ENCODE results near the gene TRAPPC12.

TRAPPC12 gene

GRCh38 chr2:3336844-3337243, 42.6 kb upstream of the TRAPPC12 start:
- TF ChIP-seq CTCF (IDR thresholded peaks at IDR 0.05; ENCODE audit: low read depth, low read length, poor library complexity, severe bottlenecking) (no peak), EZH2phosphoT487 (IDR thresholded peaks at IDR 0.05; ENCODE audit: borderline replicate concordance, low read length) (no peak)
- H3K9me2 ChIP-seq (replicated peaks; ENCODE audit: control insufficient read depth, low read length), result no peaks in the 10 kb centered on the region
- no peak overlapping the region for H3K4me2 ChIP-seq (ENCODE audit: low read length)
- no peak overlapping the region for H3K4me3 ChIP-seq (ENCODE audit: low read length)
- no peaks in the 10 kb centered on the region for H3K79me2 ChIP-seq (ENCODE audit: control insufficient read depth, low read length)
- H3K9me3 ChIP-seq (ENCODE audit: control insufficient read depth, insufficient read depth, low read length), result no peaks in the 10 kb centered on the region
- H3K27ac ChIP-seq (ENCODE audit: low read depth, low read length), result no peak overlapping the region
- no peaks in the 10 kb centered on the region for H4K20me1 ChIP-seq (ENCODE audit: control insufficient read depth, insufficient read depth, low read depth, low read length)
- H3K4me1 ChIP-seq (ENCODE audit: control insufficient read depth, low read length), result no peaks in the 10 kb centered on the region
- H3K27me3 ChIP-seq (ENCODE audit: control insufficient read depth, low read length), result no peaks in the 10 kb centered on the region
- H3K36me3 ChIP-seq (ENCODE audit: control insufficient read depth, low read length), result peaks cover 34% of the 10 kb centered on the region
- H3F3A ChIP-seq (ENCODE audit: control insufficient read depth, insufficient read depth), result no peaks in the 10 kb centered on the region

- H3K9me3 ChIP-seq (ENCODE audit: control insufficient read depth, insufficient read depth, low read length), result no peaks in the 10 kb centered on the region
- H3K79me2 ChIP-seq (ENCODE audit: control insufficient read depth, low read length), result no peaks in the 10 kb centered on the region
- H3F3A ChIP-seq (ENCODE audit: control insufficient read depth, insufficient read depth), result no peaks in the 10 kb centered on the region
- H3K4me1 ChIP-seq (ENCODE audit: control insufficient read depth, low read length), result no peaks in the 10 kb centered on the region
- no peak overlapping the region for H3K27ac ChIP-seq (ENCODE audit: low read depth, low read length)
- no peak for TF ChIP-seq EZH2phosphoT487 (IDR thresholded peaks at IDR 0.05; ENCODE audit: borderline replicate concordance, low read length)
- no peak for TF ChIP-seq CTCF (IDR thresholded peaks at IDR 0.05; ENCODE audit: low read depth, low read length, poor library complexity, severe bottlenecking)
- H3K27me3 ChIP-seq (ENCODE audit: control insufficient read depth, low read length), result no peaks in the 10 kb centered on the region
- H4K20me1 ChIP-seq (ENCODE audit: control insufficient read depth, insufficient read depth, low read depth, low read length), result no peaks in the 10 kb centered on the region
- H3K4me2 ChIP-seq (ENCODE audit: low read length), result no peak overlapping the region
- no peaks in the 10 kb centered on the region for H3K9me2 ChIP-seq (replicated peaks; ENCODE audit: control insufficient read depth, low read length)
- peaks cover 22% of the 10 kb centered on the region for H3K36me3 ChIP-seq (ENCODE audit: control insufficient read depth, low read length)
- no peak overlapping the region for H3K4me3 ChIP-seq (ENCODE audit: low read length)
Observed at GRCh38 chr2:3338340-3338739, 41.2 kb upstream of the TRAPPC12 start.

GRCh38 chr2:3340144-3340543, 39.4 kb upstream of the TRAPPC12 start:
- Histone ChIP-seq H3F3A (ENCODE audit: control insufficient read depth, insufficient read depth) (no peaks in the 10 kb centered on the region), H3K9me3 (ENCODE audit: control insufficient read depth, insufficient read depth, low read length) (no peaks in the 10 kb centered on the region), H3K27me3 (ENCODE audit: control insufficient read depth, low read length) (no peaks in the 10 kb centered on the region), H3K4me3 (ENCODE audit: low read length) (no peak overlapping the region), H4K20me1 (ENCODE audit: control insufficient read depth, insufficient read depth, low read depth, low read length) (no peaks in the 10 kb centered on the region), H3K79me2 (ENCODE audit: control insufficient read depth, low read length) (no peaks in the 10 kb centered on the region), H3K36me3 (ENCODE audit: control insufficient read depth, low read length) (peaks cover 6% of the 10 kb centered on the region), H3K9me2 (replicated peaks; ENCODE audit: control insufficient read depth, low read length) (no peaks in the 10 kb centered on the region), H3K4me2 (ENCODE audit: low read length) (no peak overlapping the region), H3K27ac (ENCODE audit: low read depth, low read length) (no peak overlapping the region), H3K4me1 (ENCODE audit: control insufficient read depth, low read length) (no peaks in the 10 kb centered on the region)
- no peak for TF ChIP-seq EZH2phosphoT487 (IDR thresholded peaks at IDR 0.05; ENCODE audit: borderline replicate concordance, low read length)
- no peak for TF ChIP-seq CTCF (IDR thresholded peaks at IDR 0.05; ENCODE audit: low read depth, low read length, poor library complexity, severe bottlenecking)

- Histone ChIP-seq H3K36me3 (ENCODE audit: control insufficient read depth, low read length) (peaks cover 2% of the 10 kb centered on the region), H4K20me1 (ENCODE audit: control insufficient read depth, insufficient read depth, low read depth, low read length) (no peaks in the 10 kb centered on the region), H3K27me3 (ENCODE audit: control insufficient read depth, low read length) (no peaks in the 10 kb centered on the region), H3K4me3 (ENCODE audit: low read length) (no peak overlapping the region), H3K9me2 (replicated peaks; ENCODE audit: control insufficient read depth, low read length) (no peaks in the 10 kb centered on the region), H3K4me1 (ENCODE audit: control insufficient read depth, low read length) (no peaks in the 10 kb centered on the region), H3K9me3 (ENCODE audit: control insufficient read depth, insufficient read depth, low read length) (no peaks in the 10 kb centered on the region), H3F3A (ENCODE audit: control insufficient read depth, insufficient read depth) (no peaks in the 10 kb centered on the region), H3K27ac (ENCODE audit: low read depth, low read length) (no peak overlapping the region), H3K4me2 (ENCODE audit: low read length) (no peak overlapping the region), H3K79me2 (ENCODE audit: control insufficient read depth, low read length) (no peaks in the 10 kb centered on the region)
- TF ChIP-seq EZH2phosphoT487 (IDR thresholded peaks at IDR 0.05; ENCODE audit: borderline replicate concordance, low read length), result no peak
- no peak for TF ChIP-seq CTCF (IDR thresholded peaks at IDR 0.05; ENCODE audit: low read depth, low read length, poor library complexity, severe bottlenecking)
Observed at GRCh38 chr2:3341336-3341735, 38.2 kb upstream of the TRAPPC12 start.
